OCI-LY7 (cell line): ENCODE measurements around the gene DISC1.

Experiments
- CTCF ChIP-seq: fragments of 200-600 bp; sonication (generic); conservative IDR thresholded peaks from 2 replicates; pipeline ENCODE4 v1.5.1; 2014; ENCODE audit warnings: mild to moderate bottlenecking, antibody characterized with exemption, low read length, moderate library complexity, mixed read lengths
- EZH2phosphoT487 ChIP-seq: fragments of 200-600 bp; sonication (generic); IDR thresholded peaks from 2 replicates; pipeline ENCODE4 v1.6.1; 2018; ENCODE audit warnings: low read depth, borderline replicate concordance, mild to moderate bottlenecking, mixed run types, antibody characterized with exemption, low read length, moderate library complexity, mixed read lengths

GRCh38 chr1:231936983-231937775 lies 310.6 kb downstream of the DISC1 start:
- TF ChIP-seq CTCF (no peak), EZH2phosphoT487 (no peak)
